GM13977 (cell line): ENCODE results near the gene SEPTIN5.

Experiments used
- DNase-seq: peaks from one replicate; pipeline ENCODE4 v3.0.0; 2012; ENCODE audit warnings: low spot score
- CTCF ChIP-seq: IDR thresholded peaks from 2 replicates; pipeline ENCODE4 v1.5.1; 2012; ENCODE audit warnings: mild to moderate bottlenecking, control low read depth; ENCODE audit not compliant: insufficient read depth; ENCODE audit errors: extremely low read depth, missing control alignments
- in situ Hi-C: fragments of 300-500 bp; cut with MboI; formaldehyde crosslinking; loops from one replicate; pipeline ENCODE4 v1.12.0; 2022; ENCODE audit warnings: low sequenced_read_pairs, low pct_unique_long_range_greater_than_20kb, mixed read lengths, inconsistent platforms; ENCODE audit not compliant: unreplicated experiment

SEPTIN5 gene

GRCh38 chr22:19680911-19681862 lies 33.1 kb upstream of the SEPTIN5 start:
- no peak for TF ChIP-seq CTCF
- DNase-seq: no peak
- in situ Hi-C loops: no loop called here

- no peak for DNase-seq
- no peak for TF ChIP-seq CTCF
- in situ Hi-C loops: no loop called here
Measured at GRCh38 chr22:19681863-19682245, 32.4 kb upstream of the SEPTIN5 start.

- DNase-seq: no peak
- no peak for TF ChIP-seq CTCF
- in situ Hi-C loops: no loop called here
Measured at GRCh38 chr22:19686946-19687345, 27.4 kb upstream of the SEPTIN5 start.

GRCh38 chr22:19687561-19688300 lies 26.6 kb upstream of the SEPTIN5 start:
- in situ Hi-C loops: no loop called here

GRCh38 chr22:19688301-19689290 lies 25.7 kb upstream of the SEPTIN5 start:
- in situ Hi-C loops: no loop called here
- no peak for TF ChIP-seq CTCF
- DNase-seq: no peak

More at GRCh38 chr22:19687561-19688300, 26.6 kb upstream of the SEPTIN5 start:
- no peak for TF ChIP-seq CTCF
- DNase-seq: no peak

- no peak for TF ChIP-seq CTCF
- DNase-seq: no peak
- in situ Hi-C loops: no loop called here
Measured at GRCh38 chr22:19689408-19689807, 24.9 kb upstream of the SEPTIN5 start.
